GM21447 (cell line): ENCODE measurements around the gene CLTC.
"Not testable (repeated sequence)": the region's sequence is repeated elsewhere in the genome, so short reads cannot be mapped to it uniquely, and the experiment has no call there.

Source experiments
- ATAC-seq: cut with Tn5 transposase; IDR thresholded peaks from one replicate; pipeline ENCODE4 v1.9.1; 2021; ENCODE audit not compliant: unreplicated experiment

CLTC gene

DNA sequence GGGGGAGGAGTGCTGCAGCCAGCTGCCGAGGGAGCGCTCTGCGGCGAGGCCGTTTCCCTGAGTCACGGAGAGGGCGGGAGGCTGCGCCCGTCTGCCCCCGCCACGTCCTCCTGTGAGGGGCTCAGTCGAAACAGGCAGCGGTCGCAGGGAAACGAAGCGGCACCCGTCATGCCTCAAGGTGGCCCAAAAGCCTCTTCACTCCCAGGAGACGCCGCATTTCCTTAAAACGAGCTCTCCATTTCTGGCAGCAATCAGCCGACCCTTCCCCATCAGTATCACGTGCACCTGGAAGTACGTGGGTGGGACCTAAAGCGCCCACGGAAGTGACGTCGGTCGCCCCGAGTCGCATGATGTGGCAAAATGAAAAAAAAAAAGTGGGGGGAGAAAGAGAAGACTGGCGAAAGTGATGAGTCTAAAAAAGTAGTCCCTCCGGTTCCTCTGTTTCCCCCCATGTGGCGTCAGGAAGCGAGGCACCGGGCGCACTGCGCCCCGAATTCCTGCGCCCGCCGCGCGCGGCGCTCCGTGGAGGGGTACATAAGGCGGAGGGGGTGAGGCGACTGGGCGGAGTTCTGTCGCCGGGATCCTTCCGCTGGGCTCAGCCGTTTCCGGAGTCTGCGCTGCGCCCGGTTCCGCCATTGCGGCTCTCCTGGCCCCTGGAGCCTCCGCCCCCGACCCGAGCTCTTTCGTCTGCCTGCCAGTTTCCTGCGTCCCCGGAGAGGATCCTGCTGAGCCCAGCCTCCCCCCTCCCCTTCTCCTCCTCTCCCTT lies at the start of gene CLTC:
Gene CLTC, plus strand, starts transcription at position 598 of the 766 bp plus-strand sequence. CDS start 237 bp downstream, outside the sequence.
- peak; percentile 66 for ATAC-seq

DNA sequence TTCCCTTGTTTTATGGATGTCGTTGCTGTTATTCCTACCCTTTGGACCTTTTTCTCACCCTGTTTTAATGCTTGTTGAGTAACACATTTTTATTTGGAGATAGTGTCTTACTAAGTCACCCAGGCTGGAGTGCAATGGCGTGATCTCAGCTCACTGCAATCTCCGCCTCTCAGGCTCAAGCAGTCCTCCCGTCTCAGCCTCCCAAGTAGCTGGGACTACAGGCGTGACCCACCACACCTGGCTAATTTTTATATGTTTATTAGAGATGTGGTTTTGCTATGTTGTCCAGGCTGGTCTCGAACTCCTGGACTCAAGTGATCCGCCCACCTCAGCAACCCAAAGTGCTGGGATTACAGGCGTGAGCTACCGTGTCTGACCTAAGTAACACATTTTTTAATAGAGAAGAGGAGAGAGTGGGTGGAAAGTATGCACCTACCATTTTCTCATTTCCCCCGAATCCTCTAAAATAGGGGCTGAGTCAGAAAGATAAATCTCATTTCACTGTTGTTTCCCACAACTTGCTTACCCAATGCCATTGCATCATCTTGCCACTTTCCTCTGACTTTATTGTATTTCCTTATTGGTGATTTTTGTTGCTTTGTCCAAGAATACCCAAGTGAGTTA lies 47.3 kb upstream of the CLTC start:
- ATAC-seq: no peak

GRCh38 chr17:59584168-59584567 lies 35.5 kb upstream of the CLTC start:
- ATAC-seq: not testable (repeated sequence)

GRCh38 chr17:59600169-59600568 lies 19.5 kb upstream of the CLTC start:
- ATAC-seq: no peak

GRCh38 chr17:59601130-59601529 lies 18.6 kb upstream of the CLTC start:
- ATAC-seq: no peak

DNA sequence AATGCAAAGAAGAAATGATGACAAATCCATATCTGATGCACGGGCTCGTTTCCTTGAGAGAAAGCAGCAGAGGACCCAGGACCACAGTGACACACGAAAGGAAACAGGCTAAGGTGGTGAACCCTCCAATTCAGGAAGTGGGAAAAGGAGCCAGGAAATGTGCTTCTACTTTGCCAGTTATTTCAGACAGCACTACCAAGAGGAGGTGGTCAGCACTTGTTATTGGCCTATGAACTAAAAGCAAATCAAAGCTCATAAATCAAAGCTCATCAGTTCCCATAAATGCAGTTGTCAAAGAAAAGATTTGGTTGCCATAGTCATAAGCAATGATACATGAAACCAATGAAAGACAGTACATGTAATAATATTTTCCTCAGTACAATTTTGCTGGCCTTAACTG lies 12.6 kb upstream of the CLTC start:
- ATAC-seq: no peak

DNA sequence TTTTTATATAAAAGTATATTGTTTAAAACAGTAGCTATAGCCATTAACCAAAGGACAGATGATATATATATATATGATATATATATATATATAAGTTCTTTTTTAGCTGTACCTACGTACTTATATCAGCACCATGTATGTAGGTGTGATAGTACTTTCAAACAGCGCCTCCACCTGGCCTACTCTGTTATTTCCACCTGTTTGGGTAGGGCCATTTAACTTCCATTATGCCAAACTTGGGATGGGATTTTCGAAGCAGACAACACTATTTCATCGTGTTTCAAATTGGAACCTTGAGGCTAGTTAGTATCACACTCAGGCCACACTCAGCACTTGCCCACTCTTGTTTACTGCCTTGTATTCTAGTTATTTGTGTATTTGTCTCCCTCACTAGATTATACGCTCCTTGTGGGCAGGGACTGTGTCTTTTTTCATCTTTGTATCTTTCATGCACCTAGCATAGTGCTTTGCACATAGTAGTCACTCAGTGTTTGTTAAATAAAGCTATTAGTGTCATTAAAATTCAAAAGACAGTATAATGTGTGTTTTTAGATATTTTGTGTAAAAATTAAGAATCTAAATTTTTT lies 11.8 kb upstream of the CLTC start:
- no peak for ATAC-seq

- no peak for ATAC-seq
Observed at GRCh38 chr17:59611503-59611902, 8.2 kb upstream of the CLTC start.

DNA sequence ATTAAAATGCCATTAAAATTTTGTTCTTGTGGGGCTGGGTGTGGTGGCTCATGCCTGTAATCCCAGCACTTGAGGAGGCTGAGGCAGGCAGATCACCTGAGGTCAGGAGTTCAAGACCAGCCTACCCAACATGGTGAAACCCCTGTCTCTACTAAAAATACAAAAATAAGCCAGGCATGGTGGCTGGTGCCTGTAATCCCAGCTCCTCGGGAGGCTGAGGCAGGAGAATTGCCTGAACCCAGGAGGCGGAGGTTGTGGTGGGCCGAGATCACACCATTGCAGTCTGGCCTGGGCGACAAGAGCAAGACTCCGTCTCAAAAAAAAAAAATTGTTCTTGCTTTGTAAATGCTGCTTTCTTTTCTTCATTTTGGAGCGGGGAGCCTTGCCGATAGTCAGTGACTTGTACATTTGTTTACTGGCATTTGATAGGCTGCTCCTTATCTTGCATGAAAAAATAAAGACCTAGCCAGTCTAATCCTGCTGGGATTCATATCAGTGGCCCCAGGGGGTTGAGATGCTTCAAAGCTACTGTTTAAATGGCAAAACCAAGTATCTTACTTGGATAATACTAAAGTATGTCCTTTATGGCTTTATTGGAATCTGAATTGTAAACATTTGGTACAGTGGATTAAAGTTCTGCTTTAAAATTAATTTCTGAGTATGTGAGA lies 3.3 kb upstream of the CLTC start:
- no peak for ATAC-seq

DNA sequence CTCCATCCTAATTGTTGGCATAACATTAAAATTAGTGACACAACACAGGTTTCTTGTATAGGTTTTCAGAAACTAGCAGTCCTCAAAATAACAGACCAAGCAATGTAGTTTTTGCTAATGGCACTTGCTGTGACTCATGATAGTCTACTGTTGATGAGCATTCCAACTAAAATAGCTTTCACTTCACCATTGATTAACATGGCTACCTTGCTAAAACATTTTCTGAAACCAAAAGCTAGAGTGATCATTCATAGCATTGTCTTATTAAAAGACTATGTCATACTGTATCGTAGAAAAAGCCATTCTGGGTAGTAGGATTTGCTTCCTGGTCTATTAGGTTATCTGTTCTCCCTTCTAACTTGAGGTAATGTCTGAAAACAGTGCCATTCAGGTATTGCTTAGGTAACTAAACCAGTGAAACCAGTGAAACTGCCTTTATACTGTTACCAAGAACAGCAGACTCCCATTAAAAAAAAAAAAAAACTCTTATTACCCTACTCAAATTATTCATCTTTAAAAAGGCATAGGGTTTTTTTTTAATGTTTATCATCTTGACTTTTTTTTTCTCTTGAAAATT lies 2.5 kb upstream of the CLTC start:
- ATAC-seq: no peak

GRCh38 chr17:59619035-59619297 lies 729 bp upstream of the CLTC start:
- no peak for ATAC-seq

GRCh38 chr17:59620064-59620359 lies 317 bp downstream of the CLTC start:
- no peak for ATAC-seq

DNA sequence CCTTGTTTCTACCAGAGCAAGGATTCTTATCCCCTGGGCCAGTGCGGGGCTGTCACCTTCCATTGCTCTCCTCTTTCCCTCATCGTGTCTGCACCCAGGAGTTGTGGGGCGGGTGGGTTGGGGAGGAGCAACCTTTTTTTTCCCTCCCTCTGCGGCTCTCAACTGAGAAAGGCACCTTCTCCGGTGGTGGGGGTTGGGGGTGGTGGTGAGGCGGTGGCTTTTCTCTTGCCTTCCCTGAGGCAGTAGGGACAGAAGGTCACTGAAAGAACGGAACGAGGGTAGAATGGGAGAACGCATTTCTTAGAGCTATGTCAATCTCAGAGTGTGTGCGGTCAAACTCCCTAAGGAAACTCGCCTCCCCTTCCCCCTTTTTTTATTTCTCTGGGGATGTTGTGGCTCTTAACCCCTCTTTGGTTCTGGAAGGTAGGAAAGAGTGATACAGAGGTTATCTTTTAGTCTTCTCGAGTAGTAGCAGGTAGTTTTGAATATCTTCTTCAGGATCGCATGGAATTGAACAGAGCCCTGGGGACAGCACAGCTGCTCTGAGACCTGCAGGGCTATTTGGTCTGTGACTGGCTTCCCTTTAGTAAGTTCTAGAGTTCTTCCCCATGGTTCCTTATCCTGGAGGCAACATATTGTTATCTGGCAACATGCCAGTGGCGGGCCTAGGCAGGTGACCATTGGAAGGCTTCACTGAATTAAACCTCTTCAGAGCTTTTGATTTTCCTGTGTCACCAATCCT lies 994 bp downstream of the CLTC start:
- no peak for ATAC-seq

DNA sequence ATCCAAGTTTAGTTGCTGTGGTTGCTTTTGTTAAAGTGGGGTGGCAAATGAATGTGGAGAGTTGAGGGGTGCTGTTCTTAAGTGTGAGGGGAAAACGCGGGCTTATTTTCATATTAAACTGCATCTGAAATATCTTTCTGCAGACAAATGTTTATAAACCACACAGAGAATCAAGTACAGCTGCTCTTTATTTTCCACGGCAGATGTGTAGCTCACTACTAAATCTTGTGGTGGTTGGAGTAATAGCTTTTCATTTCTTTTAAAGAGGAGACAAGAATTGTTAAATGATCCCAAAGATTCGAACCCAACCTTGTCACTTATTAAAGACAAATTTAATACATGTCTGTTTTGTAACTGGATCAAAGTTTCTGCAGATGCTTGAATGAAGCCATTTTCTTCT lies 2.1 kb downstream of the CLTC start:
- no peak for ATAC-seq

- ATAC-seq: no peak
Observed at GRCh38 chr17:59623151-59623550, 3.5 kb downstream of the CLTC start.

DNA sequence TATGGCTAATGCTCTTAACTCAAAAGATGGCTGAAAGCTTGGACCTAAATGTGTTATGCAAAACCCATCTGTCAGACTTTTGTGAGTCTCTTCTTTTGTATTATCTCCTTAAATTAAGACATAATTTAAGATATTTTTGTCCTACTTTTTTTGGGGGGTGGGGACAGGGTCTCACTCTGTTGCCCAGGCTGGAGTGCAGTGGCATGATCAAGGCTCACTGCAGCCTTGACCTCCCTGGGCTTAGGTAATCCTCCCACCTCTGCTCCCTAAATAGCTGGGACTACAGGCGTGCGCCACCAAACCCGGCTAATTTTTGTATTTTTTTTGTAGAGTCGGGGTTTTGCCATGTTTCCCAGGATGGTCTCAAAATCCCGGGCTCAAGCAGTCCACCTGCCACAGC lies 7.1 kb downstream of the CLTC start:
- no peak for ATAC-seq

- no peak for ATAC-seq
Observed at GRCh38 chr17:59627274-59627673, 7.6 kb downstream of the CLTC start.

DNA sequence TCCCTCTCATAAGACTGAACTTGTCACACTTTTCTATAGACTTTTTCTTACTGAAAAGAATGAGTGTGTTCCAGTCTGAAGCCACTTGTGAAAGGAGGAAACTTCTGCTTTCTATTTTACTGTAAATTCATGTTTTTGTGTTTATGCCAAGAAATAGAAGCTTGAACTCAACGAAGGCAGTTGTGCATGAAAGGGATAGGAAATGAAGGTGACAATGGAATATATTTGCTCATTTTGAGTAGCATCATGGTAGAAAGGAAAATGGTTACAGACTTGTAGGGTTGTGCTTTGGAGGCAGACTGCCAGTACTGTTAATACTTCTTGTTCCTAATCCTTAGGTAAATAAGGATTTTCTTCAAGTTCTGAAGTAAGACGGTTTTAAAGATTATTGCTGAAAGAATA lies 8.1 kb downstream of the CLTC start:
- no peak for ATAC-seq

DNA sequence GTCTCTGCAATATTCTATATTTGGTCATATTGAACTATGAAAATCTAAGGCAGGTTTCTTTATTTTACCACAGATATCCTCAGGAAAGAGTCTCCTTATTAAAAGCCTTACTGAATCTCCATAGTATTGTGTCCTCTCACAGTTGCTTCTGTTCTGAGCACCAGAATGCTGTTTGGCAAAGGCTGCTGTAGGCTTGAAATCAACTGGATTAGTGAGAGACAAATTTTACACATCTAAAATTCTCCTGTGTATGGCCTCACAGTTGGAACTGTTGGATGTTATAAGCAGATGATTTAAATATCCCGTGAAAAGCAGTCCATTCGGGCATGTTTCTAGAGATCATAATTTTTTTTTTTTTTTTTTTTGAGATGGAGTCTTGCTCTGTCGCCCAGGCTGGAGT lies 9.5 kb downstream of the CLTC start:
- no peak for ATAC-seq

DNA sequence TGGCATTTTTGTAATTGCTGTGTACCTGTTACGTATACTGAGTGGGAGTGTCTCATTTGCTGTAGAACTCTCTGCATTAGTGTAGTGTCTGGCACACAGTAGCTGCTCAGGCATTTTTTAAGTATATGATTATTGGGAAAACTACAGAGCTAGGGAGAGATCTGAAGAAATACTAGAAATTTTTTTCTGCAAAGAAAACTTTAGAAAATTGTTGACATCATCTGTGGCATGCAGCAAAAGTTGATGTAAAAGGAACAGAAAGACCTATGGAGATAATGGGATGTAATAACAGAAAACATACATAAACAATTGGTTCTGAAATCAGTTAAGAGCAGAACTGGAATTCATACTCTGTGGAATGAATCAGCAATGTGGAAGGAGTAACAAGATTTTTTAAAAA lies 11.6 kb downstream of the CLTC start:
- ATAC-seq: no peak

DNA sequence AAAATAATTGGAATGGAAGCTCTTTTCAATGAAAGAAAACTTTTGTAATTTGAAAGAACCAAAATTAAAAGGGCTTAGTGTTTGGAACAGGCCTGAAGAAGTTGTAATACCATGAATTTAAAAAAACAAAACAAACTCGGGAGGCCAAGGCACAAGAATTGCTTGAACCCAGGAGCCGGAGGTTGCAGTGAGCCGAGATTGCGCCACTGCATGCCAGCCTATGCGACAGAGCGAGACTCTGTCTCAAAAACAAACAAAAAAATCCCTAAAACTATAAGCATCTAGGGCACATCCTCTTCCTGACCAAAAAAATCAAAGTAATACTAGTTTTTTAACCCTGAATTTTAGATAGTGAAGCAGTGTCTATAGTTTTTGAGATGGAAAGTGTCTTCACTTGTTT lies 12.7 kb downstream of the CLTC start:
- no peak for ATAC-seq
